Immature natural killer cell (primary cell): ENCODE data around the gene ARHGEF28. TPM values are rescaled to one million over a fixed set of nuclear protein-coding genes. Genes with fewer than 3 reads are reported as not detected.

ENCODE experiments used
- DNase-seq, 3 donors: peaks; one replicate each; pipeline ENCODE4 v3.0.0; 2022; ENCODE audit warnings: mixed read lengths in 1 of 3
- H3K27ac Mint-ChIP-seq, 6 donors: one replicate each; pipeline ENCODE4 v1.8.0; 2020; ENCODE audit warnings: mixed read lengths in 6 of 6, mild to moderate bottlenecking in 5 of 6, inconsistent platforms in 4 of 6, moderate library complexity in 3 of 6
- H3K27me3 Mint-ChIP-seq, 3 donors: one replicate each; pipeline ENCODE4 v1.8.0; 2020 to 2021; ENCODE audit warnings: low read depth in 3 of 3, mild to moderate bottlenecking in 3 of 3, mixed read lengths in 3 of 3, moderate library complexity in 3 of 3, inconsistent platforms in 1 of 3
- H3K36me3 Mint-ChIP-seq, 3 donors: one replicate each; pipeline ENCODE4 v1.8.0; 2020; ENCODE audit warnings: mixed read lengths in 3 of 3, inconsistent platforms in 2 of 3, mild to moderate bottlenecking in 2 of 3
- H3K4me1 Mint-ChIP-seq, 2 donors: one replicate each; pipeline ENCODE4 v1.8.0; 2020; ENCODE audit warnings: inconsistent platforms in 2 of 2, mild to moderate bottlenecking in 2 of 2, mixed read lengths in 2 of 2, moderate library complexity in 1 of 2
- H3K4me3 Mint-ChIP-seq, 5 donors: one replicate each; pipeline ENCODE4 v1.8.0; 2020; ENCODE audit warnings: mild to moderate bottlenecking in 5 of 5, mixed read lengths in 5 of 5, inconsistent platforms in 3 of 5, moderate library complexity in 3 of 5
- H3K9me3 Mint-ChIP-seq, 6 donors: one replicate each; pipeline ENCODE4 v1.8.0; 2020; ENCODE audit warnings: mild to moderate bottlenecking in 6 of 6, mixed read lengths in 6 of 6, inconsistent platforms in 4 of 6, moderate library complexity in 3 of 6
- polyA plus RNA-seq, 3 donors: library from polyadenylated mRNA; unstranded; fragments of 300-500 nt; fragmentation: Illumina TruSeq; gene quantifications; one replicate each; pipeline ENCODE4 v1.2.3, GENCODE V29; 2021

The ARHGEF28 gene
- polyA plus RNA-seq, 3 donors from 2014 or later: 0.66 to 0.85 TPM; not detected in 1

DNA sequence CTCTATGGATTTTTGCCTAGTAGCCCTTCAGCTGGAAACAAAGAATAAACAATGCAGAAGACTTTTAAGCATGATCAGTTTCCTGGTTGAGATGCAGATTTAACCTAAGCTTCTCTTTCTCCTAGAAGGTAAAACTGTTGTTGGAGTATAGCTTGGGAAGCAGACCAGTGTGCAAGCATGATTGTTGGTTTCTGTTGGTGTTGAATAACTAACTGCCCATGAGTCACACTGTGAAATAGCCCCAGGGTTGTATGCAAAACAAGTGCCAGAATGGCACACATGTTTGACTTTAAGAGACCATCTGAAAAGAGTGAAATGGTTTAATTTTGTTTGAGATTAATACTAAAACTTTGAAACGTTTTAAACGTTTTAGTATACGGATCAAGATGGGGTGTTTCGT, 227.1 kb downstream of the ARHGEF28 start:
- Mint-ChIP-seq H3K27me3 (peaks cover 0 to 2% (median 1%) of the 10 kb centered on the region in 3 donors), H3K36me3 (peaks cover 1 to 7% (median 4%) of the 10 kb centered on the region in 3 donors), H3K4me3 (no peak overlapping the region), H3K4me1 (no peaks in the 10 kb centered on the region), H3K9me3 (no peaks in the 10 kb centered on the region), H3K27ac (no peak overlapping the region)
- DNase-seq: no peak

DNA sequence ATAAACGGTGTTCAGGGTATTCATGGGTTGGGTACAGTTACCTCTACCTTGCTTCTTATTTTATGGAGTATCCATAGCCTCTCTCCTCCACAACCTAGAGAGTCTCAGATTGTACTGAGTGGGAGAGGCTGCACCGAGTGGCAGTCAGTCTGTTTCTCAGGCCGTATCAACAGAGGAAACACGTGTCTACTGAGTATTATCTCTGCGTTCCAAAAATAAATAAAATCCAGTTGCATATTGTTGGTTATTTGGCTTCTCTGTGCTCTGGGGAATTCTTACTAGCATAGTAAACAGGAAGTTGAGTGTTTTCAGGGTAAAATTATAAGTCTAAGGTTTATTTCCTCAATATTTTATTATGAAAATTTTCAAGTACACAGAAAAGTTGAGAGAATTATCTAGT, 231.0 kb downstream of the ARHGEF28 start:
- Mint-ChIP-seq H3K4me3 (no peak overlapping the region), H3K27me3 (peaks cover 0 to 1% (median 0%) of the 10 kb centered on the region in 3 donors), H3K36me3 (peaks cover 17 to 21% (median 17%) of the 10 kb centered on the region in 3 donors), H3K4me1 (no peaks in the 10 kb centered on the region), H3K9me3 (no peaks in the 10 kb centered on the region), H3K27ac (no peak overlapping the region)
- no peak for DNase-seq

DNA sequence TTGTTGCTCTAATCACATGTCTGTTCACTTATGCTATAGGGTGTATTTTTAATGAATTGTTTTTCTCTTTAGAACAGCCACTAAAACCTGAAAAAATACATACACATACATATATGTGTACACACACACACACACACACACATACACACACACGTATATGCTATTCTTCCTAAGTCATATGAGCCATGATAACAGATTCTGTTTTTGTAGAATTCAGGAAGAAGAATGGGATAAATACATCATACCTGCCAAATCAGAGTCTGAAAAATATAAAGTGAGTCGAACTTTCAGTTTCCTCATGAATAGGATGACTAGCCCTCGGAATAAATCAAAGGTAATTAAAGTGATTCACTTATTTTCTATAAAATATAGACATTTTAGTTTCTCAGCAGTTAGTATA, 231.4 kb downstream of the ARHGEF28 start:
- no peak for DNase-seq
- H3K36me3 Mint-ChIP-seq: peaks cover 17 to 21% (median 17%) of the 10 kb centered on the region in 3 donors
- H3K4me1 Mint-ChIP-seq: no peaks in the 10 kb centered on the region
- H3K27ac Mint-ChIP-seq: no peak overlapping the region
- H3K4me3 Mint-ChIP-seq: no peak overlapping the region
- no peaks in the 10 kb centered on the region for H3K9me3 Mint-ChIP-seq
- H3K27me3 Mint-ChIP-seq: peaks cover 0 to 3% (median 0%) of the 10 kb centered on the region in 3 donors

DNA sequence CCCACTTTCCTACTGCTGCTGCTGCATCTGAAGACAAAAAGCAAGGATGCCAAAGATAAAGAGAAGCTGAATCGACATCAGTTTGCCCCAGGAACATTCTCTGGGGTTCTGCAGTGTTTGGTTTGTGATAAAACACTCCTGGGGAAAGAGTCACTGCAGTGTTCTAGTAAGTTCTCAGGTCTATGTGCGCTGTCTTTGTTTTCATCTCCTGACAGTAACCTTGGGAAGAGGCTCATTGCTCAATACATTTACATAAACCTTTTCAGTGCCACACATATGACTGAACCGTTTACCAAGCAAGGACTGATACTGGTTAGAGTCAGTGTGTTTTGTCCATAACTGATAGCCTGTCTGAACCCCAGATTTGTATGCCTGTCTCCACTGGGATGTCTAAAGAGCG, 232.1 kb downstream of the ARHGEF28 start:
- H3K4me1 Mint-ChIP-seq: no peaks in the 10 kb centered on the region

DNA sequence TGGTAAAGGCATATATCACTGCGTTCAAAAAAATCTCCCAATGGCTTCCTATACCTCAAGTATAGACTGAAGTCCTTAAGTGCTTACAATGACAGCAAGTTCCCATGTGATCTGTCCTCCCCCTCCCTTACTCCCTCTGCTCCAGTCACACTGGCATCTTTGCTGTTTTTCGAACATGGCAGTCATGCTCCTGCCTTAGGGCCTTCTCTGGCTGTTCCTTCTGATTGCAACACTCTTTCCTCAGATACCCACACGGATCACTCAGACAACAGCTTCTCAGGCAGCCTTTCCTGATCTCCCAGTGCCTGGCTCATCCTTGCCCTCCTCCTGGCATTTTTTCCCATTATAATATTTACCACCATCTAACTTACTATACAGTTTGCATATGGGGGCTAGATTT, 232.8 kb downstream of the ARHGEF28 start:
- H3K4me3 Mint-ChIP-seq: no peak overlapping the region
- H3K9me3 Mint-ChIP-seq: no peaks in the 10 kb centered on the region
- H3K27ac Mint-ChIP-seq: peak overlapping the region in 1 of 6 donors; percentile 26
- DNase-seq: no peak
- H3K36me3 Mint-ChIP-seq: peaks cover 13 to 21% (median 17%) of the 10 kb centered on the region in 3 donors
- peaks cover 0 to 3% (median 0%) of the 10 kb centered on the region in 3 donors for H3K27me3 Mint-ChIP-seq
- no peaks in the 10 kb centered on the region for H3K4me1 Mint-ChIP-seq

More for the DNA sequence above, 232.1 kb downstream of the ARHGEF28 start:
- Mint-ChIP-seq H3K27ac (no peak overlapping the region), H3K36me3 (peaks cover 13 to 21% (median 17%) of the 10 kb centered on the region in 3 donors), H3K27me3 (peaks cover 0 to 3% (median 0%) of the 10 kb centered on the region in 3 donors), H3K9me3 (no peaks in the 10 kb centered on the region), H3K4me3 (no peak overlapping the region)
- no peak for DNase-seq

DNA sequence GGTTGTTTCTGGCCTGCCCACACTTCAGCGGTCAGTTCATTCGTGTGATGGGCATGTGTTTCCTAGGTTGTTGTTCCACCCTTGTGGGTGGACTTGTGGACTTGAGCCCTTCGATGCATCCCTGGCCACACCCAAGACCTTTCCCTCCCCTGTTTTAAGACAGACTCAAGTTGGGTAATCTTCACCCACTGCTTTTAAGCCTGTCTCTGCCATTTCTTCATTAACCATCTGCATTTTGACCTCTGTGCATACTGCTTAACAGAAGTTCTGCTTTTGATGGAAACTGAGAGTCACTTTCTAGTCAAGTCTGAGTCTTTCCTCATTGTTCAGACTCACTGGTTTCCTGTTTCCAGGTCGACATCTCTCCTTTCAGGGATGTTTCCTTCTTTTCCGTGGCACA, 233.7 kb downstream of the ARHGEF28 start:
- Mint-ChIP-seq H3K4me1 (no peaks in the 10 kb centered on the region), H3K4me3 (no peak overlapping the region), H3K36me3 (peaks cover 13 to 21% (median 17%) of the 10 kb centered on the region in 3 donors), H3K27me3 (peaks cover 0 to 2% (median 0%) of the 10 kb centered on the region in 3 donors), H3K27ac (no peak overlapping the region), H3K9me3 (no peaks in the 10 kb centered on the region)
- DNase-seq: no peak

DNA sequence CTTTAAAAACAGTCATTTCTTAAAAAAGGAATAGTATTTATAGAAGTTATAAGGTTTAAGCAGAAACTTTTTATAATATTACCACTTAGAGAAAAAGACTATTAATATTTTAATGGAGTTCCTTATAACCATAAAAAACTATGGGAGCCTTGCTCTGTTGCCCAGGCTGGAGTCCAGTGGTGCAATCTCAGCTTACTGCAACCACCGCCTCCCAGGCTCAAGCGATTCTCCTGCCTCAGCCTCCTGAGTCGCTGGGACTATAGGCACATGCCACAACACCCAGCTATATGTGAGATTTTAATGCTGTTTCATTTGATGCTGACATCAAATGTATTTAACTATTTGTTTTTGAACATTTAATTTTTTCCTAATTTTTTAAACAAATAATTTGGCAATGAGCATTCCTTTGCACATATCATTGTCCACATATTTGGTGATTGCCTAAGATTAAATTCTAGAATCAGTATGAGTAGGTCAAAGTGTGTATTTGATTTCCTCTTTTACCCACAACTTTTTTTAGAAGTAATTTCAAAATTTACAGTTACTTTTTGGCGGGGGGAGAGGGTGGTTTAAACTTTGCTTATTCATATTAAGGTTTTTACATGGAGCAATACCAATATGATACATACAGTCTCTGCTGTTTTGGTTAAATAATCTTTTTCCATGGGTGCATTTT, 235.5 kb downstream of the ARHGEF28 start:
- Mint-ChIP-seq H3K27me3 (peaks cover 0 to 3% (median 0%) of the 10 kb centered on the region in 3 donors), H3K9me3 (no peaks in the 10 kb centered on the region), H3K36me3 (peaks cover 13 to 21% (median 17%) of the 10 kb centered on the region in 3 donors), H3K4me1 (no peaks in the 10 kb centered on the region), H3K4me3 (no peak overlapping the region), H3K27ac (no peak overlapping the region)
- DNase-seq: no peak

DNA sequence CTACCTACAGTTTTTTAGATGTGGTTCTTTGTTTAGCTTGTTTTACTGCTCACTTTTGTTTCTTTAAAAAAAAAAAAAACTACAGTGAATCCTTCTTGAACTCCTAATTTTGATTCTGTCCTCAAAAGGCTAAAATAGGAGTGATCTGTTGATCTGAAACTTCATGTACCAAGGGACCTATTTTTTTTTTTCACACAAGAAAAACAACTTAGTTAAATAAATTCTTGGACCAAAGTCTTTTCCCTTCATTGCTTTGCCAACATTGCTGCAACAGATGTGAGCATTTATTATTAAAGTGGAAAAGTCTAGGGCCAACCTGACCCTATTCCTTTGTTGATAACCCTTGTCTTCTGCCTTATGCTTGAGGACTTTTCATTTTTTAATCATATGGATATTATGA, 236.8 kb downstream of the ARHGEF28 start:
- Mint-ChIP-seq H3K27ac (no peak overlapping the region), H3K4me3 (no peak overlapping the region), H3K9me3 (no peaks in the 10 kb centered on the region), H3K27me3 (peaks cover 0 to 3% (median 0%) of the 10 kb centered on the region in 3 donors), H3K36me3 (peaks cover 13 to 21% (median 17%) of the 10 kb centered on the region in 3 donors), H3K4me1 (no peaks in the 10 kb centered on the region)
- DNase-seq: no peak

DNA sequence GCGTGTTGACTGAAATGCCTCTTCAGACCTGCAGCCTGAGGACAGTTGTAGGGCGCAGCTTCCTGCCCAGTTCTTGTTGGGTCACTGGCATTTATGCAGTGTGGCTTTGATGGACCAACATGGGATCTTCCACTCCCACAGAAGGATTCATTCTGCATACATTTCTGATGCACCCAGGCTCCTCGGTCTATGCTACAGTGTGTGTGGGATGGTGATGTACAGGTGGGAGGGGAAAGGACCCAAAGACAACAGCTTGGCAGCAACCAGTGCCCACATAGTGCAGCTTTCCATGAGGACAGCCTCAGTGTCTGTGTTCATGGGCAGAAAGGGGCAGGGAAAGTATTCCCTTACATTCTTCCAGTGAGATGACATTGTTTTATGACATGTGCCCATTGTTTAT, 237.9 kb downstream of the ARHGEF28 start:
- Mint-ChIP-seq H3K4me3 (no peak overlapping the region), H3K27ac (no peak overlapping the region), H3K36me3 (peaks cover 9 to 12% (median 12%) of the 10 kb centered on the region in 3 donors), H3K27me3 (peaks cover 0 to 3% (median 0%) of the 10 kb centered on the region in 3 donors), H3K4me1 (no peaks in the 10 kb centered on the region), H3K9me3 (no peaks in the 10 kb centered on the region)
- no peak for DNase-seq

DNA sequence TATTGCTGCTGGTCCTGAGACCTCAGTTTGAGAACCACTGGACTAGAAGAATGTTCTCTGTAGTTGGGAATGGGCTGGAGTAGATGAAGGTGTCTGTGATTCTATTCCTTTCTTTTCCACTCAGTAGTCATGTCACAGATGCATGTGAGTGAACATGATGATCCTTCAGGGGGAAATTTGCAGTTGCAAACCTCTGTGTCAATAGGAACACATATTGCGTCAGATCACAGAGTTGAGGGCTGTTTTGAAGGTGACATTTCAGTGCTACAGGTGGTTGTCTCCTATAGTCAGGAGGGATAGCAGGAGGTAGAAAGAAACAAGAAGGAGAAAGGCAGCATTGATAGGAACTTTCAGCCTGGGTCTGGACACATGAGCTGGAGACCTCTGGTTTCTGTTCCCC, 239.3 kb downstream of the ARHGEF28 start:
- DNase-seq: no peak
- H3K27me3 Mint-ChIP-seq: peaks cover 0 to 3% (median 0%) of the 10 kb centered on the region in 3 donors
- peaks cover 0 to 7% (median 3%) of the 10 kb centered on the region in 3 donors for H3K36me3 Mint-ChIP-seq
- no peak overlapping the region for H3K27ac Mint-ChIP-seq
- H3K4me1 Mint-ChIP-seq: no peaks in the 10 kb centered on the region
- no peaks in the 10 kb centered on the region for H3K9me3 Mint-ChIP-seq
- H3K4me3 Mint-ChIP-seq: no peak overlapping the region

DNA sequence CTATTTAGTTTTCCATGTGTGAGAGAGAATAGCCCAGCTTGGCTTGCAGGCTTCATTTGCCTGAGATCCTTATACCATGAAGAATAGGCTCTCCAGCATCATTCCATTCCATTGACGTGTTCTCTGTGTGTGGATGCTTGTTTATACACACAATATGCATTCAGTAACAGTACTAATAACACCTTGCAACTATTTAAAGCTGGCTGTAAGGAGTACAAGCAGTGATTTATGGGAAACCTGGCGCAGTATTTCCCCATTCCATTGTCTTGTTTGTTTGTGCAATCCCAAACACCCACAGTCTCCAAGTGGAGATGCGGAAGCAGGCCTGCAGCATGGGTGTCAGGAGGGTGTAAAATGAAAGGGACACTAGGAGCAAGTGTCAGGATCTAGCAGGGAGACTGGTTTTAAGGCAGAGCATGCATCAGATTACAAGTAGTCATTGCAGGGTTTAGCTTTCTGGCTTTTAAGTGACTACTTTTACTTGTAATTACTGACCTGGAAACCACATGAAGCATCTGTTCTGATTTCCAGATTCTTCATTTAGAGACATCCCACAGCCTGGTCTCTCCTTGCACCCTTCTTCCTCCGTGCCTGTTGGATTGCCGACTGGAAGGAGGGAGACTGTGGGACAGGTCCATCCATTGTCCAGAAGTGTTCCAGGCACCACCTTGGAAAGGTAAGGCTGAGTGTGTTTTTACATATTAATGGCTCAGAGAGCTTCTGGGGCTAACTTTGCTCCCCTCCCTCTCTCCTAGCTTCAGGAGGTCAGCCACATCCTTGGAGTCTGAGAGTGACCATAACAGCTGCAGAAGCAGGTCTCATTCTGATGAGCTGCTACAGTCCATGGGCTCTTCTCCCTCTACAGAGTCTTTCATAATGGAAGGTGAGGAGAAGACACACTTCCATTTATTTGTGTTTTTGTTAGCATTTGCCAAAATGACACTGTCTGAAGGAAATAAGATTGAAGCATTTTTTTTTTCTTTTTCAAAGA, 241.6 kb downstream of the ARHGEF28 start:
- no peak for DNase-seq
- no peaks in the 10 kb centered on the region for H3K4me1 Mint-ChIP-seq
- H3K36me3 Mint-ChIP-seq: peaks cover 0 to 4% (median 0%) of the 10 kb centered on the region in 3 donors
- H3K27me3 Mint-ChIP-seq: peaks cover 0 to 1% (median 0%) of the 10 kb centered on the region in 3 donors
- H3K9me3 Mint-ChIP-seq: no peaks in the 10 kb centered on the region
- H3K27ac Mint-ChIP-seq: no peak overlapping the region
- no peak overlapping the region for H3K4me3 Mint-ChIP-seq

DNA sequence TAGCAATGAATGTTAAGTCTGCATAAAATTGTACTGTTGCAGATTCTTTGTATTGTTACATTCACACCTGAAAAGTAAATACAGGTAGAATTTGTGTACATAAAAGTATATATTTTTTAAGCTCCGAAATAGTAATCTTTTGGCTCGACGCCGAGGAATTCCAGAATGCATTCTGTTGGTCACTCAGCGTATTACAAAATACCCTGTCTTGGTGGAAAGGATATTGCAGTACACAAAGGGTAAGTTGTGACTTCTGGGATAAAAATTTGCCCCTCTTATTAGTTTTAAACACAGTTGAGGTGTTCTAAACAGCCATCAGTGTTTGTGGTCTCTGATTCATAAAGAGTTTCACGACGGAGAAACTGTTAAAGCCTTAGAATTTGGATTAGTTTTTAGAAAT, 257.6 kb downstream of the ARHGEF28 start:
- Mint-ChIP-seq H3K9me3 (no peaks in the 10 kb centered on the region), H3K4me1 (no peaks in the 10 kb centered on the region), H3K27ac (no peak overlapping the region), H3K36me3 (peaks cover 4 to 27% (median 4%) of the 10 kb centered on the region in 3 donors), H3K4me3 (no peak overlapping the region), H3K27me3 (no peaks in the 10 kb centered on the region)
- DNase-seq: no peak

DNA sequence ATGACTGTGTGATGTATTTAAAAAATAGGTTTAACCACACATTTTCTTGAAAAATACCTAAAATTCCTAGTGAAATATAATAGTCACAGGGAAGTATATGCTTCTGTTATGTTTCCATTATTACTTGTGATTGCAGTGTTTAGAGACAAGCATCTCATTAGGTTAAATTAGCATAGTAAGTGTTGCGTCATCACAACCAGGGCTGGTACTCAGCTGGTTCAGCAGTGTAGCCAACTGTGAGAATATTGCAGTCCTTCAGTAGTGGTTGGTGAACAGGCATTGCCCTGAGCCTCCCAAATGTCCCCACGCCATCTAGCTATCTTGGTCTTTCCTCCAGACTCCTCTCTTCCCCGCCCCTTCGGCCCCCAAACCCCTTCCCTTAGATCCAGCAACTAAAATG, 261.7 kb downstream of the ARHGEF28 start:
- H3K9me3 Mint-ChIP-seq: no peaks in the 10 kb centered on the region
- no peaks in the 10 kb centered on the region for H3K4me1 Mint-ChIP-seq
- H3K27ac Mint-ChIP-seq: no peak overlapping the region
- DNase-seq: no peak
- peaks cover 4 to 22% (median 10%) of the 10 kb centered on the region in 3 donors for H3K36me3 Mint-ChIP-seq
- H3K27me3 Mint-ChIP-seq: peaks cover 0 to 5% (median 3%) of the 10 kb centered on the region in 3 donors
- H3K4me3 Mint-ChIP-seq: no peak overlapping the region

DNA sequence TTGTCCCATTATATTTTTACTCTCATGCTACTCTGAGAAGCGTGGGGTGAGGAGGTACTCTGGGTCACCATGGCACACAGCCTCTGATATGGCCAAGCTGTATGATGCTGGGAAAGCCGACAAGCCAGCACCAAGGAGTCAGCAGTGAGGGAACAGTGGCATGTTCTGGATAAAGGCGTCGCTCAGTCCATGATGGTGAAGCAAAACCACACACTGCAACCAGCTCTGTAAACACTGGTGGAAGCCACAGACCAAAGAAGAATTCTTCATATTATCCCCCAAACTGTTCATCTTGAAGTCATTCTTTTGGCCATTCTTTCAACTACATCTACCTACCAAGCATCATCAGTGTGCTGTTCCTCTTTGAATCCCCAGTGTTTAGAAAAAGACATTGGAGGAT, 264.6 kb downstream of the ARHGEF28 start:
- H3K4me1 Mint-ChIP-seq: no peaks in the 10 kb centered on the region
- H3K36me3 Mint-ChIP-seq: peaks cover 4 to 29% (median 24%) of the 10 kb centered on the region in 3 donors
- H3K27me3 Mint-ChIP-seq: peaks cover 0 to 5% (median 3%) of the 10 kb centered on the region in 3 donors
- no peaks in the 10 kb centered on the region for H3K9me3 Mint-ChIP-seq
- H3K27ac Mint-ChIP-seq: no peak overlapping the region
- H3K4me3 Mint-ChIP-seq: no peak overlapping the region
- DNase-seq: no peak
